Muscle layer of colon (tissue), 2 donors: ENCODE measurements around the gene NSF.

Source experiments
- H3K27ac ChIP-seq: one replicate; pipeline ENCODE4 v1.7.0; 2013; ENCODE audit warnings: low read depth, mild to moderate bottlenecking, low read length, moderate library complexity
- H3K27me3 ChIP-seq, 2 donors: one replicate each; pipeline ENCODE4 v1.7.0; 2013; ENCODE audit warnings: low read length in 2 of 2, mild to moderate bottlenecking in 2 of 2; ENCODE audit not compliant: insufficient read depth in 2 of 2, control insufficient read depth in 1 of 2
- H3K36me3 ChIP-seq: one replicate; pipeline ENCODE4 v1.7.0; 2013; ENCODE audit warnings: mild to moderate bottlenecking, low read length; ENCODE audit not compliant: insufficient read depth
- H3K4me1 ChIP-seq: one replicate; pipeline ENCODE4 v1.7.0; 2013; ENCODE audit warnings: mild to moderate bottlenecking, low read length; ENCODE audit not compliant: insufficient read depth
- H3K4me3 ChIP-seq, 2 donors: one replicate each; pipeline ENCODE4 v1.7.0; 2013; ENCODE audit warnings: low read length in 2 of 2, low read depth in 1 of 2, mild to moderate bottlenecking in 1 of 2, moderate library complexity in 1 of 2
- H3K9ac ChIP-seq: one replicate; pipeline ENCODE4 v1.7.0; 2013; ENCODE audit warnings: low read length
- H3K9me3 ChIP-seq: one replicate; pipeline ENCODE4 v1.7.0; 2013; ENCODE audit warnings: mild to moderate bottlenecking, low read length
- donor health status: abdominal sarcoma.
- donor health status: Adenocarcinoma of cecum.

NSF gene

DNA sequence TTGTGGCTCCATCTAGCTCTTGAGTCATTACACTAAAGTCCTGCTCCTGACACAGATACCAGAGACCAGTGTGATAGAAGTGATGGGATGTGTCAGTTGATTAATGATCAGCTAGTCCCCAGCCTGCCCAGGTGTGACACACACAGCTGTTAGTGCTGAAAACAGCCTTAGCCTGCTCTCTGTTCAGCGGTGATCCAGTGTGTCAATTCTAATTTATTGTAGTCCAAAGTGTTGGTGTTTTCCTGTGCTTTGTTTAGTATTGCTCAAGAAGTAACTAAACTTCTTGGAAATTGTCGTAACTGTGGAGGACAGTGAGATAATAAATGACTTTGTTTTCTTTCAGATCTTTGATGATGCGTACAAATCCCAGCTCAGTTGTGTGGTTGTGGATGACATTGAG lies 135.7 kb downstream of the NSF start:
- Histone ChIP-seq H3K36me3 (no peaks in the 10 kb centered on the region), H3K9me3 (no peaks in the 10 kb centered on the region), H3K4me1 (no peaks in the 10 kb centered on the region), H3K9ac (no peak overlapping the region), H3K27me3 (no peaks in the 10 kb centered on the region), H3K4me3 (no peak overlapping the region), H3K27ac (no peak overlapping the region)

DNA sequence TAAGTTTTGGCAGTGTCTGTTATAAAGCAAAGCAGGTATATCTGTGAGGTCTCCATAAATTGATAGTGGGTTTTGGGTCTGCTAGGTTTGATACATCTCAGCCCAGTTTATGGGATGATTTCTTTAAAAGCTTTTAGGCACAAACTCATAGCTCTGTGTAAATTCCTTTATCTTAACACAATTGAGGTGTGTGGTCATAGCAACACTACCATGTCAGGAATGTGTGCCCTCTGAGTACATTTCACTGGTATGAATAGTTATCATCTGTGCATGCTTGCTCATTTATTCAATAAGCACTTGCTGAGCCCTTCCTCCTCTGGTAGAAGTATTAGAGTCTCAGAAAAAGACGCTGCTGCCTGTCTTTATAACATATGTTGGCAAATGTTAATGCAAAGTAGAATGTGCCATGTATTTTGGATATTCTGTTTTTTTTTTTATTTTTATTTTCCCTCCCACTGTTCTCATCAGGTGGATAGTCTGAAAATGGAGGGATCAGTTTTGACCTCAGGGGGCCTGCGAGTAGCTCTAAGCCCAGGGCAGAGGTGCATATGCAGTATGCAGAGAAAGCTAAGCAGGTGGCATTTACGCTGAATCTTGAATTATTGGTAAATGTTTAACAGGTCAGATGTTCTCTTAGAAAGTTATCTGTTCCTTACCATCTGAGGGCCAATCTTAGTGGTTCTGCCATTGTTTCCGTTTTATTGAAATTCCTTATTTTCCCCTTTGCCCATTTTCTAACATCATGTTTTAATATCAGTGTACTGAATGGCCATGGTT lies 137.3 kb downstream of the NSF start:
- Histone ChIP-seq H3K4me1 (no peaks in the 10 kb centered on the region), H3K27me3 (no peaks in the 10 kb centered on the region), H3K4me3 (no peak overlapping the region), H3K36me3 (no peaks in the 10 kb centered on the region), H3K27ac (no peak overlapping the region), H3K9ac (no peak overlapping the region), H3K9me3 (no peaks in the 10 kb centered on the region)

DNA sequence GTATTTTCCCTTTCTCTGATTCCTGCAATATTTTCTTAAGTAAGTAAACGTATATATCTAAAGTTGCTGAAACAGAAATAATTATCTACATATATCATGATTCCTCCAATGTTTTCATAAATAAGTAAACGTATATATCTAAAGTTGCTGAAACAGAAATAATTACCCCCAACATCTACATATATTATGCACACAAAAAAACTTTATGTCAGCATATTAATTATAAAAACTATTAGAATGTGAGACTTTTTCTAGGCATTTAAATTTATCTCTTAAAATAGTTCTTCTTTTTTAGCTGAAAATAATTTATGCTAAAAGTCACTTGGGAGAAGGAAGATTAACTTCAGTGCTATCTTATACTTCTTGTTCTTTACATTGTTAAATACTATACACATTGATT lies 139.6 kb downstream of the NSF start:
- no peak overlapping the region for H3K9ac ChIP-seq
- no peaks in the 10 kb centered on the region for H3K36me3 ChIP-seq
- H3K4me3 ChIP-seq, result no peak overlapping the region
- no peaks in the 10 kb centered on the region for H3K27me3 ChIP-seq
- no peaks in the 10 kb centered on the region for H3K4me1 ChIP-seq
- no peaks in the 10 kb centered on the region for H3K9me3 ChIP-seq
- no peak overlapping the region for H3K27ac ChIP-seq

DNA sequence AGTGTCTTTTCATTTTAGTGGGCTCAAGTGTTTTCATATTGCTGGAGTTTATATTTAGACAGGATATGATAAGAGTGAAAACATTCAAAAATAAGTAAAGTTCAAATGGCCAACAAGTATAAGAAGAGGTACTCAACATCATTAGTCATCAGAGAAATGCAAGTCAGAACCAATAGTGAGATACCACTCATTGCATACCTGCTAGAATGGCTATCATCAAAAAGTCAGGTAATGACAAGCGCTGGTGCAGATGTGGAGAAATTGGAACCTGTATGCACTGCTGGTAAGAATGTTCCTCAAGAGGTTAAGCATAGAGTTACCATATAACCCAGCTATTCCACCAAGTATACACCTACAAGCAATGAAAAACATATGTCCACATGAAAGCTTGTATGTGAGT lies 140.2 kb downstream of the NSF start:
- Histone ChIP-seq H3K4me3 (no peak overlapping the region), H3K27ac (no peak overlapping the region), H3K36me3 (no peaks in the 10 kb centered on the region), H3K9me3 (no peaks in the 10 kb centered on the region), H3K4me1 (no peaks in the 10 kb centered on the region), H3K27me3 (no peaks in the 10 kb centered on the region), H3K9ac (no peak overlapping the region)

DNA sequence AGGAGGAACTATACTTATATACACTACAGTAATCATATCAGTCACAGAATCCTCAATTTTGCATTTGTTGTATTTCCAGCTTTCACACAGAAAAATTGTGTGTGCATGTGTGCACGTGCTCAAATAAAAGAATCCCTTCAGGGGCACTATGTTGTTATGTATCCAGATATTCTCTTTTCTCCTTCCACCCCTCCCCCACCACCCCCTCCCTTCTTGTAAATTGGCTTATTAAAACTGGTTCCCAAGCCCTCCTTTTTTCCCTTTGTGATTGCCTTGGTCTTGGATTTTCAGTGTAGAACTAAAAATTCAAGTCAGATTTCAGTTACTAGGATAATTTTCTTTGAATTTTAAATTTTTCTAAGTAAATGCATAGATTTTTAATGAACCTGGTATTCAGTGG lies 141.7 kb downstream of the NSF start:
- H3K9me3 ChIP-seq, result no peaks in the 10 kb centered on the region
- H3K4me1 ChIP-seq, result no peaks in the 10 kb centered on the region
- H3K27ac ChIP-seq, result no peak overlapping the region
- H3K4me3 ChIP-seq, result no peak overlapping the region
- no peaks in the 10 kb centered on the region for H3K36me3 ChIP-seq
- no peak overlapping the region for H3K9ac ChIP-seq
- no peaks in the 10 kb centered on the region for H3K27me3 ChIP-seq

DNA sequence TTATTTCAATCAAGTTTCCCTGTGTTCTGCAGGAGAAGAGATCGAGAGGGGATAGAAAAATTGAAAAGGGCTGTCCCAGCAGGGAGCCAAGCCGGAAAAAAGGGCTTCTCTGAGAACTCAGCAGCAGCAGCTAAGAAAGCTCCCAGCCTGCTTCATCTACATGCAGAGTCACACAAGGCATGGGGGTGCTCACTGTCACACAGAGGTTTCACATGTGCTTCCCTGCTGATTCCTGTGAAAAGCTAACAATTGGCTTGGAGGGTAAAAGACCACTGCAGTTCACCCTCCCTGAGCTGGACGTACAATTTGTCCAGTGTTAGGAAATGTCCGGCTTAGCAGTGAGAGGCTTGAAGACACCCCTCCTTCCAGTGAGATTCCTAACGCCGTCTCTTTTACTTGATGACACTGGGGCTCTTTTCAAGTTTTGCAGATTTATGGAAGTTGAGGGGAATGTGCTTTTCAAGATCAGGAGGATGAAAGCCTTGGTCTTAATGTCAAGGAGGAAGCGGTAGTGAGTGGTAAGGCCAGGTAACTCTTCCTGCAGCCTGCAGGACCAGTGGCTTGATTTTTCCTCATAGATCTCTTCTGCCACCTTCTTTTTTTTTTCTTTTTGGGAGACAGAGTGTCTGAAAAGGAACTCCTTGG lies 142.4 kb downstream of the NSF start:
- H3K27me3 ChIP-seq, result no peaks in the 10 kb centered on the region
- H3K9ac ChIP-seq, result no peak overlapping the region
- no peaks in the 10 kb centered on the region for H3K4me1 ChIP-seq
- H3K4me3 ChIP-seq, result no peak overlapping the region
- H3K36me3 ChIP-seq, result no peaks in the 10 kb centered on the region
- H3K27ac ChIP-seq, result no peak overlapping the region
- no peaks in the 10 kb centered on the region for H3K9me3 ChIP-seq

DNA sequence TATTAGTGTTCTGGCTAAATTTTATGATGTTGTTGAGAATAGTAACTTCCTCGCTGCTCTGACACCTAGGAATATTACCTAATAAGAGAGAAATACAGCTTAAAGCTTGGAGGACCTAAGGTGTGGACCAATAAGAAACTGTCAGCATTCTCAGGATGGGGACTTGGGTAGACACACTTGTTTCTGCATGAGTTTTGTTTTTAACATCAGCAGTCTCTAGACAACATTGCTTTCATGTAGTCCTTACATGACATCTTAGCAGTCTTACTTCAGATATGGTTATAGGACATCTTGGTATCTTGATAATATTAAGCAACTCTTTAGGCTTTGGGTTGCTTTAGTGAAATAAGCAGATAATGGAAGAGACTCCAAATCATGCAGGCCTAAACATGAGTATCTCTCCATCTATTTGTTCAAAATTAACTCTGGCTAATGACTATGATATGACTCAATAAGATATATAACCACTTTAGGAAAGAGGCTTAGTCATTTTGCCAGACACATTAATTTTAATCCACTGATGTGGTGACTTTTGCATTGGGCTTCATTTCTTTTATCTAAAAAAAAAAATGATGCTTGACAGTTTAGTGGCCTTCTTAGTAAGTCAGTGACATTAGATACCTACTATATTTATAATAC lies 143.5 kb downstream of the NSF start:
- no peaks in the 10 kb centered on the region for H3K9me3 ChIP-seq
- H3K36me3 ChIP-seq, result no peaks in the 10 kb centered on the region
- no peaks in the 10 kb centered on the region for H3K27me3 ChIP-seq
- no peaks in the 10 kb centered on the region for H3K4me1 ChIP-seq
- H3K9ac ChIP-seq, result no peak overlapping the region
- H3K27ac ChIP-seq, result no peak overlapping the region
- H3K4me3 ChIP-seq, result no peak overlapping the region

DNA sequence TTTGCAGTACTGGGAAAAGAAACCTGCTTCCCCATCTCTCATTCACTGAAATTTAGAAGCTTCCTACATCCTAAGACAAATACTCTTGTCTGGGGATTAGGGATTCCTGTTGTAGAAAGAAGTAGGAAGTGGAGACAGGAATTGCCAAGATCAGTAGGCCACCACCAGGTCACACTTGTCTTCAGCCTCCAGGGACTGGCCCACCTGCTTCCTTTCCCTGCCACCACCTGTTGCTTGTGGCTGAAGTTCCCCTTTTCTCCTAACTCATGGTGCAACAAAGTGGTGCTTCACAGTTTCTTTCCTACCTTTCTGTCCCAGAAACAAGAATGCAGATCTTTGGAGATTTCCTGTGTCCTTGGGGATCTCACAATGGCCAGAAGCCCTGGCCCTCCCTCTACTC lies 145.6 kb downstream of the NSF start:
- Histone ChIP-seq H3K4me1 (no peaks in the 10 kb centered on the region), H3K27me3 (no peaks in the 10 kb centered on the region), H3K9ac (no peak overlapping the region), H3K9me3 (no peaks in the 10 kb centered on the region), H3K4me3 (no peak overlapping the region), H3K27ac (no peak overlapping the region), H3K36me3 (no peaks in the 10 kb centered on the region)

DNA sequence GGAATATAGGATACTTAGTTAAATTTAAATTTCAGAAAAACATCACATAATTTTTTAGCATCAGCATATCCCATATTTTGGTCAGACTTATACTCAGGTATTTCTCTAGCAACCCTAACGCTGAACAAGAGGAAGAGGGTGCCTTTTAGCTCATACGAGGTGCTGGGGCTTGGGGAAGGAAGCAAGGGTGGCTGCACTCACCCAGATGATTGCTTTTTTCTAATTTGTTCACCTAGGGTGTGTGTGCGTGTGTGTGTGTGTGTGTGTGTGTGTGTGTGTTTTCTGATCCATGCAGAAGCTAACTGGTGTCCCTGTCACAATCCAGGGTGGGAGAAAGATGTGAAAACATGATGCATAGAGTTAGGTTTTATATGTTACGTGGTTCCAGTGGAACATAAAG lies 146.9 kb downstream of the NSF start:
- no peaks in the 10 kb centered on the region for H3K27me3 ChIP-seq
- H3K4me3 ChIP-seq, result no peak overlapping the region
- H3K27ac ChIP-seq, result no peak overlapping the region
- peaks cover 2% of the 10 kb centered on the region for H3K4me1 ChIP-seq
- no peaks in the 10 kb centered on the region for H3K9me3 ChIP-seq
- H3K9ac ChIP-seq, result no peak overlapping the region
- no peaks in the 10 kb centered on the region for H3K36me3 ChIP-seq

DNA sequence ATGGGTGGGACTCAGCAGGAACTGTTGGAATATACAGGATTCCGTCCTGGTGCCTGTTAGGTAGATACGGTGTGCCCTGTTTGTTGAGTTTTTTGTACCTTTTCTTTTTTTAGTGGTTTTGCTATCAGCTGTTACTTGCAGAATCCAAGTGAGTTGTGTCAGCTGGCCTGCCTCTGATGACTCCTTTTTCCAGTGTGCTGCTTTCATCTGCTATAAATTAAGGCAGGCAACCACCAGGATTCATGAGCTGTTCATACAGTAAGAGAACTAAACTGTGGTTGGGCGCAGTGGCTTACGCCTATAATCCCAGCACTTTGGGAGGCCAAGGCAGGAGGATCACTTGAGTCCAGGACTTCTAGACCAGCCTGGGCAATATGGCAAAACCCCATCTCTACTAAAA lies 148.1 kb downstream of the NSF start:
- H3K9me3 ChIP-seq, result no peaks in the 10 kb centered on the region
- H3K9ac ChIP-seq, result no peak overlapping the region
- H3K27me3 ChIP-seq, result no peaks in the 10 kb centered on the region
- no peak overlapping the region for H3K4me3 ChIP-seq
- H3K36me3 ChIP-seq, result no peaks in the 10 kb centered on the region
- H3K27ac ChIP-seq, result no peak overlapping the region
- peaks cover 5% of the 10 kb centered on the region for H3K4me1 ChIP-seq

DNA sequence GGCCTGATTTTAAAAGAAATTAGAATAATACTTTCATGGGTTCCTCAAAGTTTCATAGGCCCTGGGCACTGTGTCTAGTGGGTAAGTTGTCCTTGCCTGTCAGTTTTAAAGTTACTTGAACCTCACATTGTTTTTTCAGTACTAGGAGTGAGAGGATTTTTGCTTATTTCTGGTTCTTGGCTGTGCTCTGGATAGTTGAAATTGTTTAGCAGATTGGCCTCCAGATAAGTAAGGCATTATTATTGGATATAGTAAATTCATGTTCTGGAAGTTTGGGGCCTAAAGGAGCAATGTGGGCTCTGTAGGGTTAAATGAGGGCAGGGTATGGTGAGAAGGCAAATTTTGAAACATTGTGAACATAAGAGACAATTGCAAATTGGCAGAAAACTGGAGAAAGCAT lies 149.5 kb downstream of the NSF start:
- Histone ChIP-seq H3K27me3 (no peaks in the 10 kb centered on the region), H3K4me1 (peaks cover 5% of the 10 kb centered on the region), H3K4me3 (no peak overlapping the region), H3K9me3 (no peaks in the 10 kb centered on the region), H3K9ac (no peak overlapping the region), H3K27ac (no peak overlapping the region), H3K36me3 (no peaks in the 10 kb centered on the region)
